ENCODE results near the gene TCEANC2. TPM values are rescaled to one million over a fixed set of nuclear protein-coding genes. Genes with fewer than 3 reads are reported as not detected.
"Not testable (repeated sequence)": the region's sequence is repeated elsewhere in the genome, so short reads cannot be mapped to it uniquely, and the experiment has no call there.

The TCEANC2 gene
- total RNA-seq, 1 donor: 3.0 TPM

DNA sequence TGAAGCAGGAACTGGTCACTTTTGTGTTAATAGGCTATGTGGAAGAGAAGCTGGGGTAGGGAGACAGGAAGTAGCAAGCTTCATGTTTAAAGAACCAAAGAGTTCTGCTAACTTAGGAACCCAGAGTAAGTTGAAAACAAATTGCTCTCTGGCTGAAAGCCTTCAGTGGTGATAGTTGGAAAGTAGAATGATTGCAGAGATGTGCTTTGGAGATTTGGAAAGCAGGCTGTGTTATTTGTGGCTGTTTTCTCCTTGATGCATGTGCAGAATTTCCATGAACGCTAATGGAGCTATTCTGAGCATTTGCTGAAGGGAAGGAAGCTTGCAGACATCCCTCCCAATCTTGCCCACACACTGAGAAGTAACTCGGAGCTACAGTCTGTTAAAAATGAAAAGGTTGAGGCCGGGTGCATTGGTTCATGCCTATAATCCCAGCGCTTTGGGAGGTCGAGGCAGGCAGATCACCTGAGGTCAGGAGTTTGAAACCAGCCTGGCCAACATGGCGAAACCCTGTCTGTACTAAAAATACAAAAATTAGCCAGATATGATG lies 45.7 kb downstream of the TCEANC2 start:
- H3K4me3 ChIP-seq (ENCODE audit: low read depth, low read length): no peak overlapping the region
- no peak for DNase-seq (ENCODE audit: low read depth)
- TF ChIP-seq, protein P1, sequence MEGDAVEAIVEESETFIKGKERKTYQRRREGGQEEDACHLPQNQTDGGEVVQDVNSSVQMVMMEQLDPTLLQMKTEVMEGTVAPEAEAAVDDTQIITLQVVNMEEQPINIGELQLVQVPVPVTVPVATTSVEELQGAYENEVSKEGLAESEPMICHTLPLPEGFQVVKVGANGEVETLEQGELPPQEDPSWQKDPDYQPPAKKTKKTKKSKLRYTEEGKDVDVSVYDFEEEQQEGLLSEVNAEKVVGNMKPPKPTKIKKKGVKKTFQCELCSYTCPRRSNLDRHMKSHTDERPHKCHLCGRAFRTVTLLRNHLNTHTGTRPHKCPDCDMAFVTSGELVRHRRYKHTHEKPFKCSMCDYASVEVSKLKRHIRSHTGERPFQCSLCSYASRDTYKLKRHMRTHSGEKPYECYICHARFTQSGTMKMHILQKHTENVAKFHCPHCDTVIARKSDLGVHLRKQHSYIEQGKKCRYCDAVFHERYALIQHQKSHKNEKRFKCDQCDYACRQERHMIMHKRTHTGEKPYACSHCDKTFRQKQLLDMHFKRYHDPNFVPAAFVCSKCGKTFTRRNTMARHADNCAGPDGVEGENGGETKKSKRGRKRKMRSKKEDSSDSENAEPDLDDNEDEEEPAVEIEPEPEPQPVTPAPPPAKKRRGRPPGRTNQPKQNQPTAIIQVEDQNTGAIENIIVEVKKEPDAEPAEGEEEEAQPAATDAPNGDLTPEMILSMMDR (IDR thresholded peaks at IDR 0.05; ENCODE audit: insufficient read depth, low read depth, low read length): no peak

DNA sequence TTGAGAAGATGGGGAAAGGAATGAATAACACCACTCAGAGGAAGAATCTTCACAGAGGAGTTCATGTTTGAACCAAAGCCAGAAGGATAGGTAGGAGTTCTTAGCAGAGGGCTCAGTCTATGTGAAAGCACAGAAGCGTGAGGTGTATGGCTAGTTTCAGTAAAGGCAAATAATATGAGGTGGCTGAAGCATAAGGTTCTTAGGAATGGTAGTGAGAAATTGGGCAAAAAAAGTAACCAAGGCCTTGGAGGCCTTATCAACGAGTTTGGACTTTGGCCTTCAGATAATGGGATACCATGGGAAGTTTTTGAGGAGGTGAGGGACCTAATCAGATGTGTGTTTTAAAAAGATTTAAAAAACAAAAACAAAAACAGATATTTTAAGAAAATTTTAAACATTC lies 47.1 kb downstream of the TCEANC2 start:
- no peak overlapping the region for H3K4me3 ChIP-seq (ENCODE audit: low read depth, low read length)
- TF ChIP-seq, protein P1 (IDR thresholded peaks at IDR 0.05; ENCODE audit: insufficient read depth, low read depth, low read length): no peak
- no peak for DNase-seq (ENCODE audit: low read depth)

DNA sequence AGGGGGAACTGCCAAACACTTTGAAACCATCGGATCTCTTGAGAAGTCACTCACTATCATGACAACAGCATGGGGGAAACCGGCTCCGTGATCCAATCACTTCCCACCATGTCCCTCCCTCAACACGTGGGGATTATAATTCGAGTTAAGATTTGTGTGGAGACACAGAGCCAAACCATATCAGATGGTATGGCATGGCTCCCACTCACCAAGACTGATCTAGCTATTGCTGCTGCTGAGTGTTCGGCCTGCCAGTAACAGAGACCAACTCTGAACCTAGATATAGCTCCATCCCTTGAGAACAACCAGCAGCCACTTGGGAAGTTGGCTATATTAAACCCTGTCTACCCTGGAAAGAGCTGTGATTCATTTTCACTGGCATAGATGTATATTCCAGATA lies 50.0 kb downstream of the TCEANC2 start:
- TF ChIP-seq, protein P1 (IDR thresholded peaks at IDR 0.05; ENCODE audit: insufficient read depth, low read depth, low read length): no peak
- DNase-seq (ENCODE audit: low read depth): no peak
- no peak overlapping the region for H3K4me3 ChIP-seq (ENCODE audit: low read depth, low read length)

DNA sequence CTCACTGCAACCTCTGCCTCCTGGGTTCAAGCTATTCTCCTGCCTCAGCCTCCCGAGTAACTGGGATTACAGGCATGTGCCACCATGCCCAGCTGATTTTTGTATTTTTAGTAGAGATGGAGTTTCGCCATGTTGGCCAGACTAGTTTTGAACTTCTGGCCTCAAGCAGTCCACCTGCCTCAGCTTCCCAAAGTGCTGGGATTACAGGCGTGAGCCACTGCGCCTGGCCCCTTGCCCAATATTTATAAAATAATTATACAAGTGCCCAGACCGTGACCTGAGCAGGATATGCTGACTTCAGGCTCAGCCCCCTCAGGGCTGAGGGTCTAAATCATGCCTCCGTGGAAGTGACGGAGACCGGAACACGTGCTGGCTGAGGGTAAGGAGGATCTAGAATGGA lies 51.2 kb downstream of the TCEANC2 start:
- not testable (repeated sequence) for H3K4me3 ChIP-seq (ENCODE audit: low read depth, low read length); DNase-seq (ENCODE audit: low read depth)

DNA sequence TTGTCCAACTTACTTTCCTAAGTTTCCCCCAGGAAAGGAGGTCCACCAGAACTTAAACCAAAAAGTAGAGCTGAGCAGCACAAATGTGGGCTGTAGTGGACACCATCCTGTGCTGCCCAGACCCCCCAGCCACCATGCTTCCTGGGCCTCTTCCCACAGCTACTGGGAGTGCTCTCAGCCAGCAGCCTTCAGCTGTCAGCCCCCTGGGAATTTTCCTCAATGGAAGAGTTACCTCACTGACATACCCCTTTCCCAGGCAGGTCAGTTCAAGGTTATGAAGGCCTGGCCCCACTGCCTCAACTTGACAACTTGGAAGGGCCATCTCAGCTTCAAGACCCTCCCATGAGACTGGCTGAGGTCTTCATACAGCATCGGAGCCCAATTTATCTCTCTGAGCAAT lies 51.7 kb downstream of the TCEANC2 start:
- TF ChIP-seq, protein P1 (IDR thresholded peaks at IDR 0.05; ENCODE audit: insufficient read depth, low read depth, low read length): no peak
- DNase-seq (ENCODE audit: low read depth): no peak
- no peak overlapping the region for H3K4me3 ChIP-seq (ENCODE audit: low read depth, low read length)

DNA sequence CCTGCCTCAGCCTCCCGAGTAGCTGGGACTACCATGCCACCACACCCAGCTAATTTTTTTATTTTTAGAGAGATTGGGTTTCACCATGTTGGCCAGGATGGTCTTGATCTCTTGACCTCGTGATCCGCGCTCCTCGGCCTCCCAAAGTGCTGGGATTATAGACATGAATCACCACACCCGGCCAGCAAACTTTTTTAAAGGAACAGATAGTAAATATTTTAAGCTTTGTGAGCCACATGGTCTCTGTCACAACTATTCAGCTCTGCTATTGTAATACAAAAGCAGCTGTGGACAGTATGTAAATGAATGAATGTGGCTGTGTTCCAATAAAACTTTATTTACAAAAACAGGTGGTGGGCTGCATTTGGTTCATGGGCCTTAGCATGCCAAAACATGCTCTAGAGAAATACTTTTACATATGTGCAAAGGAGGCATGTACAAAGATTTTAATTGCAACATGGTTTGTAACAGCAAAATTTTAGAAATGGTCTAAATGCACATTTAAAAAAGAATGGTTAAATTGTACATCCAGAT lies 52.4 kb downstream of the TCEANC2 start:
- no peak overlapping the region for H3K4me3 ChIP-seq (ENCODE audit: low read depth, low read length)
- TF ChIP-seq, protein P1 (IDR thresholded peaks at IDR 0.05; ENCODE audit: insufficient read depth, low read depth, low read length): no peak
- DNase-seq (ENCODE audit: low read depth): peak; percentile 53

DNA sequence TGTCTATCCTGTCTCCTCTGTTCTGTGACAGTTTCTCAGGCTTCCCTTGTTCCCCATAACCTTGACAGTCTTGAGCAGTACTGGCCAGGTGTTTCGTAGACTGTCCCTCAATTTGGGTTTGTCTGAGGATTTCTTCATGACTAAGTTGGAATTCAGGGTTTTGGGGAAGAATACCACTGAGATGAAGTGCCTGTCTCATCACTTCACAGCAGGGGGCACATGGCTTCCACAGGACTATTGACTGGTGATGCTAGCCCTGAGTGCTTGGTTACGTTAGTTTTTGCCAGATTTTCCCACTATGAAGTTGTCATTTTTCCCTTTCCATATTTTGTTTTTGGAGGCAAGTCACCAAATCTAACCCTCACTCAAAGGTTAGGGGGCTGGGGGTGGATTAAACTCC lies 53.7 kb downstream of the TCEANC2 start:
- no peak overlapping the region for H3K4me3 ChIP-seq (ENCODE audit: low read depth, low read length)
- no peak for DNase-seq (ENCODE audit: low read depth)
- TF ChIP-seq, protein P1 (IDR thresholded peaks at IDR 0.05; ENCODE audit: insufficient read depth, low read depth, low read length): peak; percentile 30
